Skeletal muscle tissue (tissue), 4 donors: ENCODE data around the gene CXCL11. TPM values are rescaled to one million over a fixed set of nuclear protein-coding genes. Genes with fewer than 3 reads are reported as not detected.

Experiments used
- H3K27ac ChIP-seq: one replicate; pipeline ENCODE4 v1.7.0; 2013; ENCODE audit warnings: mild to moderate bottlenecking, low read depth, low read length, inconsistent platforms
- H3K27me3 ChIP-seq, 3 donors: one replicate each; pipeline ENCODE4 v1.7.0; 2013; ENCODE audit warnings: low read length in 3 of 3; ENCODE audit not compliant: control insufficient read depth in 3 of 3, insufficient read depth in 3 of 3
- H3K36me3 ChIP-seq, 3 donors: one replicate each; pipeline ENCODE4 v1.7.0; 2013; ENCODE audit warnings: low read length in 3 of 3; ENCODE audit not compliant: control insufficient read depth in 3 of 3, insufficient read depth in 3 of 3
- H3K4me1 ChIP-seq, 3 donors: one replicate each; pipeline ENCODE4 v1.7.0; 2013; ENCODE audit warnings: low read length in 3 of 3, mild to moderate bottlenecking in 3 of 3; ENCODE audit not compliant: control insufficient read depth in 3 of 3, insufficient read depth in 3 of 3
- H3K4me3 ChIP-seq, 3 donors: one replicate each; pipeline ENCODE4 v1.7.0; 2013; ENCODE audit warnings: low read length in 3 of 3
- H3K9ac ChIP-seq, 3 donors: one replicate each; pipeline ENCODE4 v1.7.0; 2013; ENCODE audit warnings: low read length in 3 of 3, mild to moderate bottlenecking in 3 of 3, moderate library complexity in 2 of 3, low read depth in 1 of 3
- H3K9me3 ChIP-seq, 3 donors: one replicate each; pipeline ENCODE4 v1.7.0; 2013; ENCODE audit warnings: low read length in 3 of 3; ENCODE audit not compliant: control insufficient read depth in 3 of 3
- total RNA-seq: library from RNA; depleted of rRNA; stranded (reverse); fragments of >200 nt; gene quantifications from one replicate; pipeline ENCODE4 v1.2.3, GENCODE V29; 2014
- donor health status: Osteomylitis.

CXCL11 gene
- total RNA-seq, 1 donor from 2014 or later: 0.52 TPM

DNA sequence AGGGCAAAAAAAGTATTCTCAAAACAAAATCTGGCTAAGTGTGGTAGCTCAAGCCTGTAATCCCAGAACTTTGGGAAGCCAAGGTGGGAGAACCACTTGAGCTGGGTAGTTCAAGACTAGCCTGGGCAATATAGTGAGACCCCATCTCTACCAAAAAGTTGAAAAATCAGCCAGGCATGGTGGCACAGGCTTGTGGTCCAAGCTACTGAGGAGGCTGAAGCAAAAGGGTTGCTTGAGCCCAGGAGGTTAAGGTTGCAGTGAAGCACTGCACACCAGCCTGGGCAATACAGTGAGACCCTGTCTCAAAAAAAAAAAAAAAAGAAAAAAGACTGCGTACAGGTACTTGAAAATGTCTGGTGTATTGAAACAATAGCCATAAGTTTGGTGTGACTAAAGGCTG lies 43.4 kb downstream of the CXCL11 start:
- no peak overlapping the region for H3K27ac ChIP-seq
- no peak overlapping the region for H3K9ac ChIP-seq
- H3K4me1 ChIP-seq: peaks cover 10 to 19% (median 17%) of the 10 kb centered on the region in 3 donors
- no peaks in the 10 kb centered on the region for H3K27me3 ChIP-seq
- no peaks in the 10 kb centered on the region for H3K9me3 ChIP-seq
- no peaks in the 10 kb centered on the region for H3K36me3 ChIP-seq
- no peak overlapping the region for H3K4me3 ChIP-seq

DNA sequence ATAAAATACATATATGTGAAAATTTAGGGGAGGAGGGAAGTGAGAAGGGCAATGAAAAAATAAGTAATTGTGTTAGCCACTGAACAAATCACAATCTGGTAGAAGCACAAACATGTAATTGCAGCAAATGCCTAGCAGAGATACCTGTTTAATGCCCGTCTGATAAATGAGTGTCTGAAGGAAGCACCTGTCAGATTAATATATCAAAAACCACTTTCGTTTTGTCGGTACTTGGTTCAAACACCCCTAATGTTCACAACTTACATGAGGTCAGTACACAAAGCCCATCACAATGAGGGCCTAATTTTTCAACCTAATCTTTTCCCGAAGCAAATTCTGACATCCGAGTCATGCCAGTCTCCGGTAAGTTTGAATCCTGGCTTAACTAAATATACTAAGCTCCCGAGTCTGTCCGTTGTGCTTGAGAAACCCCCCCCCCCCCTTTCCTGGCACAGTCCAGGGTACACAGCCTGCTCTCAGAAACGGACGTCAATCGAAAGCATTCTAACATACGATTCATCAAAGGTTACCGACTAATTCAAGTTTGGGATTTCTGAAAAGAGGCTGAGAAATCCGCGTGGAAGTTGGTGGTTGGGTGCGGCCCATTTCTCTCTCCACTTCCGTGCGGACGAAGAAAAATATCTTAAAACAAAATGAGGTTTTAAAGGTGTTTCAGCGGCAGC lies 45.9 kb downstream of the CXCL11 start:
- no peaks in the 10 kb centered on the region for H3K9me3 ChIP-seq
- H3K27ac ChIP-seq: peak overlapping the region; percentile 77
- peak overlapping the region; percentile 87 to 96 (median 94) for H3K4me3 ChIP-seq
- H3K9ac ChIP-seq: peak overlapping the region; percentile 86 to 91 (median 91)
- H3K27me3 ChIP-seq: no peaks in the 10 kb centered on the region
- H3K36me3 ChIP-seq: no peaks in the 10 kb centered on the region
- H3K4me1 ChIP-seq: peaks cover 10 to 23% (median 17%) of the 10 kb centered on the region in 3 donors

DNA sequence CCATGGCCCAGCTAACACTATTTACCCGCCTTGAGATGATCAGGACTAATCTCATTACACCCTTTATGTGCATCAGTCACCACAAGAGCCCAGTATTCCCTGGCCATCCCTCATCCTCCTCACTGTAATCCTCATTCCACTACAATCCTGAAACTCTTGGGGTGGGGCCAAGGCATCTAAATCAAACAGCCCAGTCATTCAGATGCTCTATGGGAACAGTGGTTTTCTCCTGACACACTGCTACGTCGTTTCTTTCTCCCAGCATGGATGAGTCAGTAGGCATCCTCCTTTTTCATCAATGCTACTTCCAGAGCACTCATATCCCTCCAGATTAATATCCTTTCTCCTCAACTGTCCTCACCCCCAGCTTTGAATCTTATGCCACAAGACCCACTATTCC lies 50.8 kb downstream of the CXCL11 start:
- Histone ChIP-seq H3K4me3 (no peak overlapping the region), H3K9ac (no peak overlapping the region), H3K27ac (no peak overlapping the region), H3K4me1 (peaks cover 10 to 22% (median 14%) of the 10 kb centered on the region in 3 donors), H3K9me3 (no peaks in the 10 kb centered on the region), H3K36me3 (peaks cover 10 to 16% (median 13%) of the 10 kb centered on the region in 3 donors), H3K27me3 (no peaks in the 10 kb centered on the region)

Other genes starting within 250 kb of the CXCL11 start
- not detected for gene PPEF2, start 133.6 kb downstream of the CXCL11 start, total RNA-seq
- 13.0 TPM for gene NAAA, start 95.1 kb downstream of the CXCL11 start, total RNA-seq
- 15.7 TPM for gene SDAD1, start 45.1 kb downstream of the CXCL11 start, total RNA-seq
- gene CXCL9, start 28.6 kb downstream of the CXCL11 start, total RNA-seq: 0.52 TPM
- gene CXCL10, start 12.6 kb downstream of the CXCL11 start, total RNA-seq: 4.7 TPM
- 19.3 TPM for gene ART3, start 38.6 kb upstream of the CXCL11 start, total RNA-seq
- 78.8 TPM for gene NUP54, start 112.3 kb upstream of the CXCL11 start, total RNA-seq
- gene SCARB2, start 177.8 kb upstream of the CXCL11 start, total RNA-seq: 125 TPM
- 0.52 TPM for gene FAM47E, start 215.7 kb upstream of the CXCL11 start, total RNA-seq